ENCODE results near the gene ACSM5. TPM values are rescaled to one million over a fixed set of nuclear protein-coding genes. Genes with fewer than 3 reads are reported as not detected.

Gene ACSM5
- total and polyA plus RNA-seq, 4 experiments from 2014 or later = not detected

DNA sequence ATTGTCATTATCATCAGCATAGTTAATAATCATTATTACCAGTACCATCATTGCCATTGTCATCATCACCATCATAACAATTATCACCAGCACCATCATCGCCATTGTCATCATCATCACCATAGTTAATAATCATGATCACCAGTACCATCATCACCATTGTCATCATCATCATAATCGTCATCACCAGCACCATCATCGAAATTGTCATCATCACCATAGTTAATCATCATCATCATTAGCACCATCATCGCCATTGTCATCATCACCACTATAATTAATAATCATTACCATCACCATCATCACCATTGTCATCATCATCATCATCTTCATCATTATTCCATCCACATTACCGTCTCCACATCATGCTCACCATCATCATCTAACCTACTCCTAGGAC lies 18.3 kb upstream of the ACSM5 start:
- Mint-ChIP-seq H3K27ac (no peak overlapping the region), H3K4me3 (no peak overlapping the region), H3K9me3 (no peaks in the 10 kb centered on the region), H3K4me1 (no peaks in the 10 kb centered on the region), H3K36me3 (no peaks in the 10 kb centered on the region), H3K27me3 (peaks cover 6 to 8% of the 10 kb centered on the region in 2 donors)
- no peak for DNase-seq
- H3K4me1 ChIP-seq (ENCODE audit: insufficient read depth, low read length) = no peaks in the 10 kb centered on the region
- H3K27me3 ChIP-seq (ENCODE audit: insufficient read depth, low read length) = no peaks in the 10 kb centered on the region
- CTCF ChIA-PET (ENCODE audit: partially characterized antibody) = no interaction called here
- no peak overlapping the region for H3K4me3 ChIP-seq (ENCODE audit: low read length in 2 of 2)
- H3K36me3 ChIP-seq (ENCODE audit: insufficient read depth, low read length) = no peaks in the 10 kb centered on the region
- POLR2A ChIA-PET (ENCODE audit: partially characterized antibody) = no interaction called here
- H3K9me3 ChIP-seq (ENCODE audit: control insufficient read depth in 1 of 2, low read length in 2 of 2) = no peaks in the 10 kb centered on the region
- intact Hi-C loops (cut with micrococcal nuclease) = no loop called here
- H3K27ac ChIP-seq (ENCODE audit: low read depth, low read length) = no peak overlapping the region

DNA sequence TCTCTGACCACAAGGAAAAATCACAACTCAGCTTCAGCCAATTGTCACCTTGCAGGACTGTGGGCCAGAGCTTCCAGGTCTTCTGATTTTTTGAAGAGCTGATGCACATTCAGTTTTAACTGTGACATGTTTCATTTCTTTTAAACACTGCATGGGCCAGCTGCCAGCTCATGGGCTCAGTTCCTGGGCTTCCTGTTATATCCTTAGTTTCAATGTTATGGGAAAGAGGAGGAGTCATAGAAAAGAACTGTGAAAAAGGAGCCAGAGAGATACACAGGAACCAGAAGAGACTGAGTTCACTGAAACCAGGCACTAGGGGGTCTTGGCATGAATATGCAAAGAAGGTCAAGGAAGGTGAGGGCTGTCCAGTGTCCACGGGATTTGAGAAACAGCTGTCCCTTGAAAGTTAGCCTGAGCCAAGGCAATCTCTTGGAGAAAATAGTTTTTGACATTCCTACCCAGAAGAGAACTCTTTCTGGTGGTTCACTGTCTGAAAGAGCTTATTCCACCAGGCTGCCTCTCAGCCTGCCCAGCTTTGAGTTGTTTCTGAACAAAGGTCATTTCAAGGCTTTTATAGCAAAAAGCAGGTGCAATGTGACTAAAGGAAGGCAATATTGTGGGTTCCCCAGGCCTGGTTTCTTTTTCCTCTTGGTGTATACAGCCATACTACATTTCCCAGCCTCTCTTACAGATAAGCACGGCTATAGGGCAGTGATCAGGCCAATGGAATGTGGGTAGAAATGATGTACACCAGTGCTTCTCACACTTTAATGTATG lies 15.3 kb upstream of the ACSM5 start:
- Histone ChIP-seq H3K4me1 (ENCODE audit: insufficient read depth, low read length) (no peaks in the 10 kb centered on the region), H3K36me3 (ENCODE audit: insufficient read depth, low read length) (no peaks in the 10 kb centered on the region), H3K27me3 (ENCODE audit: insufficient read depth, low read length) (no peaks in the 10 kb centered on the region), H3K4me3 (ENCODE audit: low read length in 2 of 2) (no peak overlapping the region), H3K27ac (ENCODE audit: low read depth, low read length) (no peak overlapping the region), H3K9me3 (ENCODE audit: control insufficient read depth in 1 of 2, low read length in 2 of 2) (no peaks in the 10 kb centered on the region)
- Mint-ChIP-seq H3K27me3 (no peaks in the 10 kb centered on the region), H3K4me1 (no peaks in the 10 kb centered on the region), H3K9me3 (no peaks in the 10 kb centered on the region), H3K27ac (no peak overlapping the region), H3K36me3 (no peaks in the 10 kb centered on the region), H3K4me3 (no peak overlapping the region)
- DNase-seq = no peak
- intact Hi-C loops (cut with micrococcal nuclease) = no loop called here
- CTCF ChIA-PET (ENCODE audit: partially characterized antibody) = interaction anchor here (4.6 kb wide), 1 partner anchor 9 kb away, joined by 49 read pairs; no protein-coding TSS in a partner anchor
- POLR2A ChIA-PET (ENCODE audit: partially characterized antibody) = no interaction called here

DNA sequence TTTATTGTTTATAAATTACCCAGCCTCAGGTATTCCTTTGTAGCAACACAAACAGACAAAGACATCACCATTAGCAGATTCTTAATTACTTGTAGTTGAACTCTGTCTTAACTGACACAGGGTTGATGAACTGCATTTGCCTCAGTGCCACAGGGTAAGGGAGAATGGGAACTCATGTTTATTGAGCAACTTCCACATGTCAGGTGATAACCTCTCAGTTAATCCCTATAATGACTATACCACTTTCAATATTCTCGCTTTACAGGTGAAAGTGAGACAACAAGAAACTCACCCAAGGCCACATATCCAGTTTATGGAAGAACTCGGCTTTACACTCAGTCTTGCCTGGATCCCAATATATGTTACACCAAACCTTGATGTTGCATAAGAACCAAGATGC lies 13.4 kb upstream of the ACSM5 start:
- Histone ChIP-seq H3K27me3 (ENCODE audit: insufficient read depth, low read length) (no peaks in the 10 kb centered on the region), H3K27ac (ENCODE audit: low read depth, low read length) (no peak overlapping the region), H3K9me3 (ENCODE audit: control insufficient read depth in 1 of 2, low read length in 2 of 2) (no peaks in the 10 kb centered on the region), H3K4me1 (ENCODE audit: insufficient read depth, low read length) (no peaks in the 10 kb centered on the region), H3K4me3 (ENCODE audit: low read length in 2 of 2) (no peak overlapping the region), H3K36me3 (ENCODE audit: insufficient read depth, low read length) (no peaks in the 10 kb centered on the region)
- ChIA-PET CTCF (ENCODE audit: partially characterized antibody) (interaction anchor here (4.6 kb wide), 1 partner anchor 11 kb away, joined by 49 read pairs; no protein-coding TSS in a partner anchor), POLR2A (ENCODE audit: partially characterized antibody) (no interaction called here)
- intact Hi-C loops (cut with micrococcal nuclease) = no loop called here
- DNase-seq = no peak
- Mint-ChIP-seq H3K4me3 (no peak overlapping the region), H3K27me3 (no peaks in the 10 kb centered on the region), H3K36me3 (no peaks in the 10 kb centered on the region), H3K4me1 (no peaks in the 10 kb centered on the region), H3K27ac (no peak overlapping the region), H3K9me3 (no peaks in the 10 kb centered on the region)

DNA sequence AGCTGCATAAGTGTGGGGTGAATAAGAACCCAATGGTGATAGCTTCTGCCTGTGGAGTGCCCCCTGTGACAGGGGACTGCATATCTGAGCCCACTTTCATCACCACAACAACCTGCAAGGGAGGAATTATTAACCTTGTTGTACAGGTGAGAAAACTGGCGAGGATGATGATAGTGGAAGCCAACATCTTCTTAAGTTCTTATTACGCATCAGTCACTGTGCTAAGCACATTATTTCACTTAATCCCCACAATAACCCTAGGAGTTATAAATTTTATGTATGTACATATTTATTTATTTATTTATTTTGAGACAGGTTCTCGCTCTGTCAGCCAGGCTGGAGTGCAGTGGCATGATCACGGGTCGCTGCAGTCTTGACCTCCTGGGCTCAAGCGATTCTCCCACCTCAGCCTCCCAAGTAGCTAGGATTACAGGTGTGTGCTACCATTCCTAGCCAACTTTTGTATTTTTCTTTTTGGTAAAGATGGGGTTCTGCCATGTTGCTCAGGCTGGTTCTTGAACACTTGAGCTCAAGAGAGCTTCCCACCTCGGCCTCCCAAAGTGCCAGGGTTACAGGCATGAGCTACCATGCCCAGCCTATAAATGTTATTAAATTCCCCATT lies 12.4 kb upstream of the ACSM5 start:
- no peaks in the 10 kb centered on the region for H3K9me3 ChIP-seq (ENCODE audit: control insufficient read depth in 1 of 2, low read length in 2 of 2)
- DNase-seq = no peak
- ChIA-PET POLR2A (ENCODE audit: partially characterized antibody) (no interaction called here), CTCF (ENCODE audit: partially characterized antibody) (interaction anchor here (4.6 kb wide), 1 partner anchor 12 kb away, joined by 49 read pairs; no protein-coding TSS in a partner anchor)
- no peaks in the 10 kb centered on the region for H3K9me3 Mint-ChIP-seq
- H3K36me3 ChIP-seq (ENCODE audit: insufficient read depth, low read length) = no peaks in the 10 kb centered on the region
- no peaks in the 10 kb centered on the region for H3K36me3 Mint-ChIP-seq
- H3K4me1 ChIP-seq (ENCODE audit: insufficient read depth, low read length) = no peaks in the 10 kb centered on the region
- intact Hi-C loops (cut with micrococcal nuclease) = no loop called here
- no peaks in the 10 kb centered on the region for H3K4me1 Mint-ChIP-seq
- no peaks in the 10 kb centered on the region for H3K27me3 Mint-ChIP-seq
- no peak overlapping the region for H3K4me3 Mint-ChIP-seq
- H3K27me3 ChIP-seq (ENCODE audit: insufficient read depth, low read length) = no peaks in the 10 kb centered on the region
- no peak overlapping the region for H3K4me3 ChIP-seq (ENCODE audit: low read length in 2 of 2)
- no peak overlapping the region for H3K27ac Mint-ChIP-seq
- no peak overlapping the region for H3K27ac ChIP-seq (ENCODE audit: low read depth, low read length)

DNA sequence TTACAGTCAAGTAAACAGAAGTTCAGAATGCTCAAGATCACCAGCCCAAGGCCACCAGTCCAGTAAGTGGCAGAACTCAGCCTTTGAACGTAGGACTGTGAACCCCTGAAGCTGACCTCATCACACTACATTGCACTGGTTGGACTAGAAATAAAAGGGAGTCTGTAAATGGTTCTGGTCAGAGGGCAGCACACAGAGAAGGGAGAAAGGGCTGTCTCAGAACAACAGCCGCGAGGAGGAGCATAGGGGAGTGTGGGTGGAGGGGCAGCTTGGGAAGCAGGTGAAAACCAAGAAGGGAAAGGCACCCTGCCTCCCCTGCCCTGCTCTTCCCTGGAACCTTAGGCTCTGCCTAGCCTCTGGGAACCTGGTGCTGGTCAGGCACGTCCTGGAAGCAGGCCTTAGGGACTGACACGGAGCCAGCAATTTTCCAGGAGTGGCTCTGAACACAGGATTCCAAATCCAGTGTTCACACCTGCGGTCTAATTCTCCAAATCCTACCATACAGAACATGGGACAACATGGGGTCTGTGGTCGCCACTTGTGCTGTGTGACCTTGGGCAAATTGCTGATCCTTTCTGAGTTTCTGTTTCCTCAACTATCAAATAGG lies 11.8 kb upstream of the ACSM5 start:
- Mint-ChIP-seq H3K36me3 (no peaks in the 10 kb centered on the region), H3K9me3 (no peaks in the 10 kb centered on the region), H3K4me3 (no peak overlapping the region), H3K27ac (no peak overlapping the region), H3K4me1 (no peaks in the 10 kb centered on the region), H3K27me3 (no peaks in the 10 kb centered on the region)
- no peak overlapping the region for H3K4me3 ChIP-seq (ENCODE audit: low read length in 2 of 2)
- intact Hi-C loops (cut with micrococcal nuclease) = no loop called here
- H3K4me1 ChIP-seq (ENCODE audit: insufficient read depth, low read length) = no peaks in the 10 kb centered on the region
- DNase-seq = no peak
- ChIA-PET CTCF (ENCODE audit: partially characterized antibody) (interaction anchor here (4.6 kb wide), 1 partner anchor 12 kb away, joined by 49 read pairs; no protein-coding TSS in a partner anchor), POLR2A (ENCODE audit: partially characterized antibody) (no interaction called here)
- H3K36me3 ChIP-seq (ENCODE audit: insufficient read depth, low read length) = no peaks in the 10 kb centered on the region
- no peak overlapping the region for H3K27ac ChIP-seq (ENCODE audit: low read depth, low read length)
- no peaks in the 10 kb centered on the region for H3K9me3 ChIP-seq (ENCODE audit: control insufficient read depth in 1 of 2, low read length in 2 of 2)
- H3K27me3 ChIP-seq (ENCODE audit: insufficient read depth, low read length) = no peaks in the 10 kb centered on the region

DNA sequence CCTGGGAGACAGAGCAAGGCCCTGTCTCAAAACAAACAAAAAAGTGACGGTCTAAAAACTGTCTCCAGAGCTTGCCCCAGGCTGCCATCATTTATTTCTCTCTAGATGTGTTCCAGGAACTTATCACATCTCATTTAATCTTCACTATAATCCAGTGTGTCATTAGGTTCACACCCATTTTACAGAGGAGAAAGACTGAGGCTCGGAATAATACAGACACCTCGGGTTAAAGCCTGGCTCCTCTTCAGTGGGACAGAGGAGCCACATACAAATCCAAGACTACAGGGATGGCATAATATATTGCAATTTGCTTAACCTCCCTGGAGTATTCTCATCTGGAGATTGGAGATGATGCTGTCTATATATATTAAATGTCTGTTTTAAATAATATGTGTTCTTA lies 10.7 kb upstream of the ACSM5 start:
- DNase-seq = no peak
- H3K4me1 Mint-ChIP-seq = no peaks in the 10 kb centered on the region
- CTCF ChIA-PET (ENCODE audit: partially characterized antibody) = no interaction called here
- Histone ChIP-seq H3K27me3 (ENCODE audit: insufficient read depth, low read length) (no peaks in the 10 kb centered on the region), H3K4me3 (ENCODE audit: low read length in 2 of 2) (no peak overlapping the region), H3K9me3 (ENCODE audit: control insufficient read depth in 1 of 2, low read length in 2 of 2) (no peaks in the 10 kb centered on the region), H3K4me1 (ENCODE audit: insufficient read depth, low read length) (no peaks in the 10 kb centered on the region), H3K27ac (ENCODE audit: low read depth, low read length) (no peak overlapping the region), H3K36me3 (ENCODE audit: insufficient read depth, low read length) (no peaks in the 10 kb centered on the region)
- no peaks in the 10 kb centered on the region for H3K36me3 Mint-ChIP-seq
- no peak overlapping the region for H3K4me3 Mint-ChIP-seq
- no peaks in the 10 kb centered on the region for H3K9me3 Mint-ChIP-seq
- no peak overlapping the region for H3K27ac Mint-ChIP-seq
- no peaks in the 10 kb centered on the region for H3K27me3 Mint-ChIP-seq
- POLR2A ChIA-PET (ENCODE audit: partially characterized antibody) = no interaction called here
- intact Hi-C loops (cut with micrococcal nuclease) = no loop called here

DNA sequence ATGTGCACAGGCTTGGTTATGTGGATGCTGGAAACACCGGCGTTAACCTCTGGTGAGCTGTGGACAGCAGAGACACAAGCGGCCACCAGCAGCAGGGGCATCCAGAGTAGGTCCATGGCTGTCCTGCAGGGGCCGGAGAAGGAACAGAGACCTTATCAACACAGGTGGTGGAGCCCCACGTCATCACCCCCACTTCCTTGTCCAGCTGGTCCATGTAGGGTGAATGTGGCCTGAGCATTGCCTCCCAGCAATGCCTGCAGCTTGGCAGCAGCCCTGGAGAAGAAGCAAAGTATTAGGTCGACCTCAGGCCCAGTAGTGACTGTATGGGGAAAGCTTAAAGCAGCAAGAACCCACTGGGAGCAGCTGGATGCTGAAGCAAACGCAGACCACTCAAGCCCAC lies 10.1 kb upstream of the ACSM5 start:
- Histone ChIP-seq H3K9me3 (ENCODE audit: control insufficient read depth in 1 of 2, low read length in 2 of 2) (no peaks in the 10 kb centered on the region), H3K4me3 (ENCODE audit: low read length in 2 of 2) (no peak overlapping the region), H3K4me1 (ENCODE audit: insufficient read depth, low read length) (no peaks in the 10 kb centered on the region), H3K27me3 (ENCODE audit: insufficient read depth, low read length) (no peaks in the 10 kb centered on the region), H3K27ac (ENCODE audit: low read depth, low read length) (no peak overlapping the region), H3K36me3 (ENCODE audit: insufficient read depth, low read length) (no peaks in the 10 kb centered on the region)
- peaks cover 0 to 2% of the 10 kb centered on the region in 2 donors for H3K27me3 Mint-ChIP-seq
- H3K27ac Mint-ChIP-seq = no peak overlapping the region
- no peaks in the 10 kb centered on the region for H3K9me3 Mint-ChIP-seq
- CTCF ChIA-PET (ENCODE audit: partially characterized antibody) = no interaction called here
- POLR2A ChIA-PET (ENCODE audit: partially characterized antibody) = no interaction called here
- H3K36me3 Mint-ChIP-seq = no peaks in the 10 kb centered on the region
- intact Hi-C loops (cut with micrococcal nuclease) = no loop called here
- no peaks in the 10 kb centered on the region for H3K4me1 Mint-ChIP-seq
- DNase-seq = no peak
- H3K4me3 Mint-ChIP-seq = no peak overlapping the region

Measured in CD4-positive, alpha-beta memory T cell (primary cell).